Activated CD8-positive, alpha-beta memory T cell treated with anti-CD3 and anti-CD28 coated beads, Interleukin-2, amount 10 ng/mL, durations not matched to agents 7 days and 5 days (primary cell): ENCODE results near the gene EVA1A. TPM values are rescaled to one million over a fixed set of nuclear protein-coding genes. Genes with fewer than 3 reads are reported as not detected.

Experiments used
- ATAC-seq: fragments of 150-1000 bp; cut with Tn5 transposase; one replicate; pipeline ENCODE4 v1.10.0; 2021; ENCODE audit warnings: moderate library complexity
- CTCF ChIA-PET: fragments of 350-600 bp; sonication (Branson Sonifier 250); formaldehyde crosslinking; loops from one replicate; lab custom pipeline; 2021; ENCODE audit warnings: antibody characterized with exemption; lab: Charles Lee
- DNase-seq: peaks from one replicate; pipeline ENCODE4 v3.0.0-alpha.2; 2020
- H3K27ac Mint-ChIP-seq: one replicate; pipeline ENCODE4 v1.8.0; 2021; ENCODE audit warnings: mild to moderate bottlenecking, mixed read lengths
- H3K27me3 Mint-ChIP-seq: one replicate; pipeline ENCODE4 v1.8.0; 2021; ENCODE audit warnings: mixed read lengths
- H3K36me3 Mint-ChIP-seq: one replicate; pipeline ENCODE4 v1.8.0; 2021; ENCODE audit warnings: mild to moderate bottlenecking, mixed read lengths
- H3K4me1 Mint-ChIP-seq: one replicate; pipeline ENCODE4 v1.8.0; 2021; ENCODE audit warnings: mixed read lengths
- H3K4me3 Mint-ChIP-seq: one replicate; pipeline ENCODE4 v1.8.0; 2021; ENCODE audit warnings: mild to moderate bottlenecking, moderate library complexity, mixed read lengths
- H3K9me3 Mint-ChIP-seq: one replicate; pipeline ENCODE4 v1.8.0; 2022; ENCODE audit warnings: low read depth, mixed read lengths
- total RNA-seq, 2 experiments: library from RNA; stranded (reverse); gene quantifications; one replicate each; pipeline ENCODE4 v1.2.3, GENCODE V29; 2021

EVA1A gene
- total RNA-seq, 2 experiments from 2014 or later = not detected

DNA sequence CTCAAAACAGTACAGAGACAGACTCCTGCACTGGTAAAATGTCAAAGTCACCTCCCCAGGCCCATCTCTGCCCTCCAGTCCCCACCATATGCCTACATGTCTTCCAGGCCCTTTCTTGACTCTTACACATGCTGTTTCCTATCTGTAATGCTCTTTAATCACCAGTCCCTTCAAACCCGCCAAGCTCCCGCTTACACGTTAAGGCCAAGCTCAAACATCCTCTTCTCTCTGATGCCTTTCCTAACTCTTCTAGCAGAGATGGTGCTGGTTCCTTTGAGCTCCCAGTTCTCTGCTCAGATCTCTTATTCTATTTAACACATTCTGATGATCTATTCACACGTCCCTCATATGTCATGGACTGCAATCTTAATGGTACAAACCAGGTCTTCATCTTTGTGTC, 5.0 kb downstream of the EVA1A start:
- no peak for ATAC-seq
- CTCF ChIA-PET = no interaction called here
- H3K4me3 Mint-ChIP-seq = no peak overlapping the region
- H3K36me3 Mint-ChIP-seq = no peaks in the 10 kb centered on the region
- peaks cover 7% of the 10 kb centered on the region for H3K4me1 Mint-ChIP-seq
- no peaks in the 10 kb centered on the region for H3K9me3 Mint-ChIP-seq
- H3K27me3 Mint-ChIP-seq = peaks cover 26% of the 10 kb centered on the region
- no peak for DNase-seq
- no peak overlapping the region for H3K27ac Mint-ChIP-seq

DNA sequence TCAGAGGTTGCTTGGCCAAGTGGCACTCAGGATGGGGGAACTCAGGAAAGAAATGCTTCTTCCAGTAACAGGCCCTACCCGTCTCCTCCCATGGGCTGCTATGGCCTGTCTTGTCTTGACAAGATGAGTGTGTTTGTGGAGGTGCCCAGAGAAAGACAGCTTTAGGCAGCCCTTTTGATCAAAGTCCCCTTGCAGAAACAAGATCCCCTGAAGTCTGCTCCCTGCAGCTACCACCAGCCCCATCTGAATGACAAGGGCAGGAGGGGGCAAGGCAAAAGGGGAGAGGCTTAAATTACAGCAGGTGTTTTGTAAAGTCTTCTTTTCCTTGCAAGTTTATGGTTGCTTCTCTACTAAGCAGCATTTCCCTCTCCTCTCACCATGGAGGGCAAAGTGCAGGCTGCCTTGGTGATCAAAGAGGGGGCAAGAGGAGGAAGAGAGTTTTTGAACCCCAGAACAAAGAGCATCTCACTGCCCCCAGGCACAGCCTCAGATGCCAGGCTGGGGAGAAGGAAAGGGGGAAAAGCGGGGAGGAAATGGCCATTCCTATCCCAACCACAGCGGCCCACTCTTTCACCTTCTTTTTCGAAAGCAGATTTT, 6.7 kb downstream of the EVA1A start:
- peaks cover 14% of the 10 kb centered on the region for H3K27me3 Mint-ChIP-seq
- CTCF ChIA-PET = no interaction called here
- ATAC-seq = no peak

DNA sequence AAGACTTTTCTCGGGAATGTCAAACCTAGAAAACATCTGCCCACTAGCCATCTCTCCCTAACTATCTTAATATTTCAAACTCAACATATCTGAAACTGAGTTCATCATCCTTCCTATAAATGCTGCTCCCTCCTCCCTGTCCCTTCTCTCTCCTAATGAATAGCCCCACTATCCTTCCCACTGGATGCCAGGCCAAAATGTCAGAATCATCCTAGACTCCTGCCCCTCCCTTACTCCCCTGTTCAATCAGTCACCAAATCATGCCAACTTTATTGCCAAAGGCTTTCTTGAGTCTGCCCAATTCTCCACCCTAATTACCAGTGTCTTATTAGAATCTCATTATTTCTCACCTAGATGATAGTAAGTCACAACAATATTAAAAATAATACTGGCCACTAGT, 8.5 kb downstream of the EVA1A start:
- DNase-seq = no peak
- Mint-ChIP-seq H3K27me3 (peaks cover 13% of the 10 kb centered on the region), H3K4me3 (no peak overlapping the region), H3K36me3 (no peaks in the 10 kb centered on the region), H3K9me3 (no peaks in the 10 kb centered on the region), H3K27ac (no peak overlapping the region), H3K4me1 (no peaks in the 10 kb centered on the region)
- ATAC-seq = no peak
- CTCF ChIA-PET = no interaction called here

More for the DNA sequence above, 6.7 kb downstream of the EVA1A start:
- H3K27ac Mint-ChIP-seq = no peak overlapping the region
- no peak overlapping the region for H3K4me3 Mint-ChIP-seq
- H3K9me3 Mint-ChIP-seq = no peaks in the 10 kb centered on the region
- DNase-seq = no peak
- no peaks in the 10 kb centered on the region for H3K36me3 Mint-ChIP-seq
- H3K4me1 Mint-ChIP-seq = no peaks in the 10 kb centered on the region

DNA sequence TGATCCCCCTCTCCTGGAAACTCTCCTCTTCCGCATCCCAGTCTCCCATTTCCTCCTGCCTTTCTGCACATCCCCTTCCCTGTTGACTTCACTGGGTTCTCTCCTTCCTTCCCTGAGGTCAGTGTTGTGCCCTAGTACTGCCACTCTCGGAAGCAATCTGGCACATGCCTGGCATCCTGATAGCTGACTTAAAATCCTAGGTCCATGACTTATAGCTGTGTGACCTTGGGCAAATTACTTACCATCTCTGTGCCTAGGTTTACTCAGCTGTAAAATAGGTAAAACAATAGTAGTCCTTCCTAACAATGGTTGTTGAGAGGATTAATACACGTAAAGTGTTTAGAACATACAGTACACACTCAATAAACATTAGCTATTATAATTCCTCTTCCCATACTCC, 9.3 kb downstream of the EVA1A start:
- Mint-ChIP-seq H3K9me3 (no peaks in the 10 kb centered on the region), H3K27me3 (peaks cover 13% of the 10 kb centered on the region), H3K4me1 (no peaks in the 10 kb centered on the region), H3K36me3 (no peaks in the 10 kb centered on the region), H3K27ac (no peak overlapping the region), H3K4me3 (no peak overlapping the region)
- ATAC-seq (no peak), DNase-seq (no peak)
- CTCF ChIA-PET = no interaction called here

DNA sequence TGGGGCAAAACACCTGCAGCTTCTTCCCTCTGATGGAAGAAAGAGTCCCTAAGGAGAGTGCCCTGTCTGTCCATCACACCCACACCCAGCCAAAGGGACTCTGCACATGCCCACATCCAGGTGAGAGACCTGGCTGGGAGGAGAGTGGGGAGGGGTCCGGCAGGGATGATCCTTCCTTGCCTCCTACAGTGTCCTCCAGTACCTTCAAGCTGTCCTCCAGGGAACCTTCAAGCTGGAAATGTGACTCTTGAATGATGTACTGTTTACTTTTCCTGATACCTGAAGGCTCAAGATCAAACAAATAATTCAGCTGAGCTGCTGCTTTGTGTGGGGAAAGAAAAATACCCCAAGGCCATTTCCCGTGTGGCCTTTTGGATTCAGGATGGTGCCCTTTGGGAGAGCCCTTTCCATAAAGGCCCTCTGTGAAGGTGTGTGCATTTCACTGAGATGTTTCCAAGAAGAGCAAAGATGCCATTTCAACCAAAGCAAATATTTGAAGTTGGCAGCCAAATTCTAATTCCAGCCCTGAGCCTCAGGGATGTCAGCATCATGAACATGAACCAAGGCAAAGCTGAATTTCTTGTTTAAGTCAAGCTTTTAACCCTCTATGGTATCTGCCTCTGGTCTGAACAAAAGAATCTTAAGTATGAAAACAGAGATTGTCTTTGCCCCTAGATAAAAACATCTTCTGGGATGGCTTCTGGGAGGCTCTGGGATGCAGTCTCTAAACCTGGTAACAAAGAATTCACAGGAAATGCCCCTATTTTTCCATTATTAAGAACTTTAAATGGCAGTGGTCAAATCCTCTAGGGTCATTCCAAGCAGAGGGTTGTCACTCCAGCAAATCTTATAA, 11.1 kb downstream of the EVA1A start:
- DNase-seq (no peak), ATAC-seq (no peak)
- Mint-ChIP-seq H3K9me3 (no peaks in the 10 kb centered on the region), H3K4me1 (no peaks in the 10 kb centered on the region), H3K4me3 (no peak overlapping the region), H3K27me3 (peaks cover 11% of the 10 kb centered on the region), H3K36me3 (no peaks in the 10 kb centered on the region), H3K27ac (no peak overlapping the region)
- CTCF ChIA-PET = no interaction called here

DNA sequence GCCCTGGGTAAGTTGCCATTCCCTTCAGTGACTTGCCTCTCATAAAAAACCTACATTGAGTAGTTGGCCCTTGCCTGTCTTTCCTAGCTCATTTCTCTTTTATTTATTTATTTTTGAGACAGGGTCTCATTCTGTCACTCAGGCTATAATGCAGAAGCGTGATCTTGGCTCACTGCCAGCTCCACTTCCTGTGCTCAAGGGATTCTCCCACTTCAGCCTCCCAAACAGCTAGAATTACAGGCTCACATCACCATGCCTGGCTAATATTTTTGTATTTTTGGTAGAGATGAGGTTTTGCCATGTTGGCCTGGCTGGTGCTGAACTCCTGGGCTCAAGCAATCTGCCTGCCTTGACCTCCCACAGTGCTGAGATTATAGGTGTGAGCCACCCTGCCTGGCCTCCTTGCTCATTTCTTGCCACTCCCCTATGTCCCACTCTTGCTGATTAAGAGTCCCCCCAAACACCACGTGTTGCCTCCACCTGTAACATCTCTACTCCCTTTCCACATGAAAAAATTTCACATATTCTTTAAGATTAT, 12.6 kb downstream of the EVA1A start:
- no peak overlapping the region for H3K4me3 Mint-ChIP-seq
- no peaks in the 10 kb centered on the region for H3K4me1 Mint-ChIP-seq
- no peaks in the 10 kb centered on the region for H3K36me3 Mint-ChIP-seq
- CTCF ChIA-PET = interaction anchor here (0.7 kb wide), 1 partner anchor 60 kb away, joined by 3 read pairs; no protein-coding TSS in a partner anchor
- no peak overlapping the region for H3K27ac Mint-ChIP-seq
- DNase-seq (no peak), ATAC-seq (no peak)
- peaks cover 11% of the 10 kb centered on the region for H3K27me3 Mint-ChIP-seq
- no peaks in the 10 kb centered on the region for H3K9me3 Mint-ChIP-seq

DNA sequence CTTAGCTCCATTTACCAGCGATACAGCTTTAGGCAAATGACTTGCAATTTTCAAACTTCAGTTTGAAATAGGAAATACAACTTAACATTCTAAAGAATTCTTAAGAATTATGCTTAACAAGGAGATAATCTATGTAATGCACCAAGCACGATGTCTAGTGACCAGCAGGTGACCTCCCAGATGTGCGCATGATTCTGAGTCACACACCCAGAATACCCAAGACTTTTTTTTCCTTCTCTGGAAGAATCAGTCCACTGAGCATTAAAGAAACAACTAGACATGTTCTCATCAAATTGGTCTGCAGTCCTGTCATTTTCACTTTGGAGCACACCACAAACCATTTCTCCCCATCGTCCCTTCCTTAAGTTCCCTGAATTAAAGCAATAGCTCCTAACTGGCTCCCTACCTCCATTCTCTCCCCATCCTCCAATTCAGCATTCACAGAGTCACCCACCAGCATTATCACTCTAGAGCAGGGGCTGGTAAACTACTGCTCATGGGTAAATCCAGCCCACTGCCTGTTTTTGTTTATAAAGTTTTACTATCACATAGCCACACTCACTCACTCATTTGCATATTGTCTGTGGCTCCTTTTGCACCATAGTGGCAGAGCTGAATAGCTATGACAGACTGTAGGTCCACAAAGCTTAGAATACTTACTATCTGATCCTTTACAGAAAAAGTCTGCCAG, 13.2 kb downstream of the EVA1A start:
- Mint-ChIP-seq H3K36me3 (no peaks in the 10 kb centered on the region), H3K9me3 (no peaks in the 10 kb centered on the region), H3K4me1 (no peaks in the 10 kb centered on the region), H3K27ac (no peak overlapping the region), H3K27me3 (peaks cover 11% of the 10 kb centered on the region), H3K4me3 (no peak overlapping the region)
- no peak for DNase-seq
- no peak for ATAC-seq
- CTCF ChIA-PET = interaction anchor here (0.7 kb wide), 1 partner anchor 1651 kb away, joined by 3 read pairs; no protein-coding TSS in a partner anchor

DNA sequence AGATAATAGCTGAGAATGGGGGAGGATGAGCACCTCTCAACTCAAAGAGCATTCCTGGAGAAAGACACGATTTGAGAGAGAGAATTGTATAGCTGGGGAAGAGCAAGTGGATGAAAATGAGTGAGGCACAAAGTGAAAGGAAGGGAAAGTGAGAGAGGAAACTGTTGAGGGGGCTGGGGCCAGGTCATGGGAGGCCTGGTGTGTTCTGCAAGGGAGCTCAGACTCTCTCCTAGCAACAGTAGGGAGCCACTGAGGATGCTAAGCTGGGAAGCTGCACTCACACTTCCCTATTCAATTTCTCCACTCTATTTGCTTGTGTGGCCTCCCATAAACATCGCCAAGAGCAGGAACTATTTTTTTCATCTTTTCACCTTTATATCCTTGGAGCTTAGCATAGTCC, 14.8 kb downstream of the EVA1A start:
- no peaks in the 10 kb centered on the region for H3K9me3 Mint-ChIP-seq
- H3K27me3 Mint-ChIP-seq = peaks cover 11% of the 10 kb centered on the region
- CTCF ChIA-PET = no interaction called here
- ATAC-seq (no peak), DNase-seq (no peak)
- no peak overlapping the region for H3K27ac Mint-ChIP-seq
- H3K4me1 Mint-ChIP-seq = no peaks in the 10 kb centered on the region
- no peak overlapping the region for H3K4me3 Mint-ChIP-seq
- no peaks in the 10 kb centered on the region for H3K36me3 Mint-ChIP-seq

DNA sequence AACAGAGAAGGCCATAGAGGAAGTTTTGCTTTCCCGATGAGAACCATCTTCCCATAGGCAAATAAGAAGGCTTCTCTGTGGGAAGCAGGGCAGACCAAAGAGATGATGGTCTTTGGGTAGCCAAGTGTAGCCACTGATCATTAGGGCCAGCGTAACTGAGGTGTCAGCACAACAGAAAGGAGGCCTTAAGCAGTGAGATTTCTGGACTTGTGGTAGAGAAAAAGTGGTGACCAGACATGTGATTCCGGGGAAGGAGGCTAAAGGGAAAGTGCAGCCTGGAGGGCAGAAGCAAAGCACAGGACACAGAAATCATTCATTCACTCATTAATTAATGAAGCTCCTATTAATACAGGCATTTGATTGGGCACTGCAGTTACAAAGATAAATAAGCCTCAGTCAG, 15.4 kb downstream of the EVA1A start:
- CTCF ChIA-PET = no interaction called here
- Mint-ChIP-seq H3K27ac (no peak overlapping the region), H3K27me3 (peaks cover 11% of the 10 kb centered on the region), H3K4me1 (no peaks in the 10 kb centered on the region), H3K9me3 (no peaks in the 10 kb centered on the region), H3K4me3 (no peak overlapping the region), H3K36me3 (no peaks in the 10 kb centered on the region)
- no peak for ATAC-seq
- no peak for DNase-seq

DNA sequence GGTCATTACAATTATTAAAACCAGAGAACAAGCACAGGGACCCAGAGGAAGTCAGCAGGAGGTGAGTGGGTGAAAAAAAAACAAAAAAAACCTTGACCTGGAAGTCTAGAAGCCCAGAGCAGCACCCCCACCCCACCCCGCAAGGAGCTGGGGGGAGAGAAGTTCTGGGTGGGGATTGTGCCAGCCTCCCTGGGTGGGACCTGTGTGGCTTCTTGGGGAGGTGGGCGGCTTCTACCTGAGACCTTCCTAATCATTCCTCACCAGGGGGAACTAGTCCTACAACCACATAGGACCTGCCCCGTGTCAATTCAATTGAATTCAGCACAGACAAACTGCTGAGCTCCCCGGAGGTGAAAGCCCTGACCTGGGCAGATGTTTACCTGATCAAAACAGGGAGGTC, 17.3 kb downstream of the EVA1A start:
- H3K36me3 Mint-ChIP-seq = no peaks in the 10 kb centered on the region
- no peak for ATAC-seq
- H3K27me3 Mint-ChIP-seq = peaks cover 9% of the 10 kb centered on the region

DNA sequence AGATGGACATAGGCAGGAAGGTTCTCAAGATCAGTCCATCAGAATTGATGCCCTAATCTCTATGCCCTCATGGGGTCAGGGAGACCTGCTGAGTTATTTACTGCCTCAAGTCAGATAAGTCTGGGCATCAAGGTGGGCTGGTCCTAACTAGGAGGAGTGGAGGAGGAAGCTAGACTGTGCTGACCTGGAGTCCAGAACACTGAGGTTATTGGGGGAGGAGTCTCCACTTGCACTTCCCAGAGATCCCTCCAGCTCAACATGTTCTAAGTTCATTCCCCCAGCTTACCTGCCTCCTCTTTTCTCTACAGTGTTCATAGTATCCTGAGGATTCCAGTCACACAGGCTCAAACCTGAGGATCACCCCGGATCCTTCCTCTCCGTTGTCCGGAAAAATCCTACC, 19.3 kb downstream of the EVA1A start:
- CTCF ChIA-PET = no interaction called here
- Mint-ChIP-seq H3K4me1 (no peaks in the 10 kb centered on the region), H3K27me3 (peaks cover 5% of the 10 kb centered on the region), H3K9me3 (no peaks in the 10 kb centered on the region), H3K36me3 (no peaks in the 10 kb centered on the region), H3K4me3 (no peak overlapping the region), H3K27ac (no peak overlapping the region)
- ATAC-seq = no peak
- no peak for DNase-seq

More for the DNA sequence above, 17.3 kb downstream of the EVA1A start:
- H3K4me3 Mint-ChIP-seq = no peak overlapping the region
- DNase-seq = no peak
- H3K27ac Mint-ChIP-seq = no peak overlapping the region
- CTCF ChIA-PET = no interaction called here
- H3K4me1 Mint-ChIP-seq = no peaks in the 10 kb centered on the region
- H3K9me3 Mint-ChIP-seq = no peaks in the 10 kb centered on the region

DNA sequence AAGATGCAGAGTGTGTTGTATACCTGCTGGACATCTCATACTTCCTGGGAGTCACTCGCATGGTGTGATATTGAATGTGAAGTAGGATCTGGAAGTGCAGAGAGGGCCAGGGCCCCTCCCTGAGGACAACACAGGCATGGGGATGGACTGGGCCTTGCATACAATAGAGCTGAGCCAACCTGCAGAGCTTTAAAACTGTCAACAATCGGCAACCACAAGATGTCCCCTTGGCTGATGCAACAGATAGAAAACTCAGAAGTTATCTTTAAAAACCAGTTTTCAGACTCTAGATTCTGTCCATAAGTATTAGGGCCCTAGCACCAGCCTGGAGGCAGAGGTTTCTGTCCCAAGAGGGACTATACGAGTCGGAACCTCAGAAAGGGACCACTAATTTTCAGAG, 19.7 kb downstream of the EVA1A start:
- CTCF ChIA-PET = no interaction called here
- peaks cover 5% of the 10 kb centered on the region for H3K27me3 Mint-ChIP-seq
- no peaks in the 10 kb centered on the region for H3K4me1 Mint-ChIP-seq
- H3K36me3 Mint-ChIP-seq = no peaks in the 10 kb centered on the region
- H3K27ac Mint-ChIP-seq = no peak overlapping the region
- no peak overlapping the region for H3K4me3 Mint-ChIP-seq
- ATAC-seq = no peak
- H3K9me3 Mint-ChIP-seq = no peaks in the 10 kb centered on the region
- no peak for DNase-seq

DNA sequence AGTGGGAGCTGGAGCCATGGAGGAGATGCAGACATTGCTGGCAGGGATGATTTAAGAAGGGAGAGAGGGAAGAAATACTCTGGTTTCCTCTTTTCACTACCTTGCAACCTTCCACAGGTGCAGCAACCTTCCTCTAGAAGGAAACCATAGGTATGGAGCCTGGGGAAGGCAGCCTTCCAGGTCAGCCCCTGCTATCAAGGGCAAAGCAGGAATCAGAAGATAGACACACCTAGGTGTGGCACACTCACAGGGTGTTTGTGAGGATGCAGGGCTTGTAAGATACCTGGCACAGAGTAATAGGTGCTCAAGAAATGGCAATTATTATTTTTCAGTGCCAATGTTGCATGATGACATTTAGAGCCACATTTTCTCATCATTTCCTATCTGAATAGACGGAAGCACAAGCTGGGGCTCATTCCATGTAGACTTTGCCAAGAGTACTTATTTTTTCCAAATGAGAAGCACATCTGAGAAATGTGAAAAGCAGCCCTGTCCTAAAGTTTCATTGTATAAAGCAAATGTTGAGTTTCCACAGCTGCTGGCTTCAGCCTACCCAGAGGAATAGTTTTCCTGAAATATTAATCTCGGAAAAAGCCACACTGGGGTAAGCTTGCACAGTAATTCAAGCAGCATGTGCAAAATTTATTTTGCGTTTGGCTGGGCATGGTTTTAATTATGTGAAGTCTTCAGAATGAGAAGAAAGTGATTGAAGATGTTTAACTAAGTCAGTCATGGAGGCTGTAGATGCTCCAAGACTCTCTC, 20.6 kb downstream of the EVA1A start:
- H3K27me3 Mint-ChIP-seq = peaks cover 7% of the 10 kb centered on the region
- CTCF ChIA-PET = no interaction called here
- H3K9me3 Mint-ChIP-seq = no peaks in the 10 kb centered on the region
- DNase-seq = no peak
- no peaks in the 10 kb centered on the region for H3K36me3 Mint-ChIP-seq
- H3K4me3 Mint-ChIP-seq = no peak overlapping the region
- H3K27ac Mint-ChIP-seq = no peak overlapping the region
- ATAC-seq = no peak
- H3K4me1 Mint-ChIP-seq = no peaks in the 10 kb centered on the region
